H1 (cell line): ENCODE data around the gene LGI4. TPM values are rescaled to one million over a fixed set of nuclear protein-coding genes. Genes with fewer than 3 reads are reported as not detected.

Experiments used
- CTCF ChIA-PET: fragments of 300-600 bp; sonication (Branson Sonifier 250); formaldehyde crosslinking; loops from one replicate; lab custom pipeline; 2021; ENCODE audit not compliant: partially characterized antibody; lab: Charles Lee
- POLR2A ChIA-PET: fragments of 300-600 bp; sonication (Branson Sonifier 250); formaldehyde crosslinking; loops from one replicate; lab custom pipeline; 2021; ENCODE audit warnings: inconsistent platforms; ENCODE audit not compliant: partially characterized antibody; lab: Charles Lee
- DNase-seq, 2 experiments: peaks; one replicate each; pipeline versions ENCODE4 v3.0.0 to v3.0.0-alpha.2; 2010 to 2022; ENCODE audit warnings: low spot score in 2 of 2, low read depth in 1 of 2, mixed read lengths in 1 of 2
- FAIRE-seq: peaks from 2 replicates; lab custom pipeline; 2011; peaks lifted over from hg19 to GRCh38; lab: Jason Lieb, UNC
- H2AFZ ChIP-seq: 2 replicates; pipeline ENCODE4 v1.8.1; 2012; ENCODE audit warnings: low read length, inconsistent platforms
- H2AK5ac ChIP-seq: 2 replicates; pipeline ENCODE4 v1.6.1; 2013; ENCODE audit warnings: low read depth, low read length
- H2BK120ac ChIP-seq: replicated peaks from 2 replicates; pipeline ENCODE3; 2013; ENCODE audit warnings: low read depth, low read length, inconsistent platforms
- H2BK12ac ChIP-seq: 2 replicates; pipeline ENCODE4 v1.6.1; 2013; ENCODE audit warnings: low read depth, low read length
- H2BK15ac ChIP-seq: 2 replicates; pipeline ENCODE4 v1.6.1; 2013; ENCODE audit warnings: low read length
- H2BK20ac ChIP-seq: 2 replicates; pipeline ENCODE4 v1.6.1; 2013; ENCODE audit warnings: low read length
- H2BK5ac ChIP-seq: 2 replicates; pipeline ENCODE4 v1.6.1; 2013; ENCODE audit warnings: low read depth, low read length
- H3K14ac ChIP-seq: 2 replicates; pipeline ENCODE4 v1.6.1; 2013; ENCODE audit warnings: inconsistent platforms; ENCODE audit not compliant: insufficient read length
- H3K18ac ChIP-seq: 2 replicates; pipeline ENCODE4 v1.6.1; 2013; ENCODE audit warnings: low read length; ENCODE audit errors: extremely low read depth
- H3K23ac ChIP-seq: 2 replicates; pipeline ENCODE4 v1.6.1; 2013; ENCODE audit warnings: inconsistent platforms; ENCODE audit not compliant: insufficient read length
- H3K23me2 ChIP-seq: 2 replicates; pipeline ENCODE4 v1.6.1; 2013; ENCODE audit warnings: low read depth, low read length
- H3K27ac ChIP-seq: 2 replicates; pipeline ENCODE4 v1.6.1; 2011; ENCODE audit warnings: low read depth, low read length, inconsistent platforms
- H3K27me3 ChIP-seq, 4 experiments: replicated peaks in 1 of 4; 1 replicate in 1 of 4; 2 replicates in 3 of 4; pipeline versions ENCODE4 v1.6.1 to v1.8.1; 2011 to 2013; ENCODE audit warnings: low read length in 3 of 4, mild to moderate bottlenecking in 3 of 4, inconsistent platforms in 2 of 4, mixed read lengths in 2 of 4, moderate library complexity in 1 of 4; ENCODE audit not compliant: control insufficient read depth in 3 of 4, insufficient read depth in 3 of 4; ENCODE audit errors: extremely low read depth in 1 of 4
- H3K36me3 ChIP-seq, 4 experiments: 2 replicates each; pipeline versions ENCODE4 v1.6.1 to v1.8.1; 2011 to 2013; ENCODE audit warnings: mild to moderate bottlenecking in 4 of 4, low read length in 3 of 4, moderate library complexity in 2 of 4, control low read depth in 1 of 4, inconsistent platforms in 1 of 4; ENCODE audit not compliant: insufficient read depth in 4 of 4, control insufficient read depth in 2 of 4
- H3K4ac ChIP-seq: replicated peaks from 2 replicates; pipeline ENCODE3; 2013; ENCODE audit warnings: low read length, low read depth, mixed read lengths, inconsistent platforms; ENCODE audit not compliant: insufficient read length
- H3K4me1 ChIP-seq, 4 experiments: replicated peaks in 1 of 4; 1 replicate in 1 of 4; 2 replicates in 3 of 4; pipeline versions ENCODE4 v1.6.1 to v1.8.1; 2011 to 2013; ENCODE audit warnings: low read length in 3 of 4, inconsistent platforms in 2 of 4, mixed read lengths in 1 of 4; ENCODE audit not compliant: insufficient read depth in 4 of 4, control insufficient read depth in 3 of 4
- H3K4me2 ChIP-seq, 2 experiments: 2 replicates each; pipeline versions ENCODE4 v1.6.1 to v1.8.1; 2011 to 2013; ENCODE audit warnings: low read depth in 2 of 2, low read length in 2 of 2, control low read depth in 1 of 2, inconsistent platforms in 1 of 2, mild to moderate bottlenecking in 1 of 2; ENCODE audit not compliant: insufficient read depth in 1 of 2
- H3K4me3 ChIP-seq, 4 experiments: fragments of 200-600, 300-600 bp in 1 of 4; sonication (generic), shearing (Covaris generic), sonication (Bioruptor Twin) in 1 of 4; 2 replicates each; pipeline versions ENCODE4 v1.5.1 to v1.8.1; 2011 to 2016; ENCODE audit warnings: low read length in 4 of 4, low read depth in 3 of 4, control low read depth in 2 of 4, inconsistent platforms in 2 of 4, mild to moderate bottlenecking in 2 of 4, mixed read lengths in 1 of 4, moderate library complexity in 1 of 4; ENCODE audit not compliant: insufficient read depth in 2 of 4; ENCODE audit errors: extremely low read depth in 1 of 4
- H3K56ac ChIP-seq: replicated peaks from 2 replicates; pipeline ENCODE3; 2013; ENCODE audit warnings: low read depth, mild to moderate bottlenecking, mixed read lengths, low read length, inconsistent platforms; ENCODE audit not compliant: insufficient read length
- H3K79me1 ChIP-seq: 2 replicates; pipeline ENCODE4 v1.6.1; 2013; ENCODE audit warnings: low read depth, low read length, control low read depth
- H3K79me2 ChIP-seq, 2 experiments: 2 replicates each; pipeline versions ENCODE4 v1.6.1 to v1.8.1; 2012 to 2013; ENCODE audit warnings: low read length in 2 of 2, mild to moderate bottlenecking in 2 of 2, inconsistent platforms in 1 of 2; ENCODE audit not compliant: insufficient read depth in 2 of 2, control insufficient read depth in 1 of 2
- H3K9ac ChIP-seq, 4 experiments: replicated peaks in 1 of 4; 1 replicate in 1 of 4; 2 replicates in 3 of 4; pipeline versions ENCODE4 v1.6.1 to v1.8.1; 2011 to 2013; ENCODE audit warnings: low read depth in 3 of 4, low read length in 3 of 4, control low read depth in 2 of 4, mild to moderate bottlenecking in 2 of 4, moderate library complexity in 2 of 4, inconsistent platforms in 1 of 4; ENCODE audit errors: extremely low read depth in 1 of 4
- H3K9me3 ChIP-seq, 2 experiments: 2 replicates each; pipeline versions ENCODE4 v1.6.1 to v1.8.1; 2012 to 2013; ENCODE audit warnings: mild to moderate bottlenecking in 2 of 2, moderate library complexity in 2 of 2, control low read depth in 1 of 2, inconsistent platforms in 1 of 2, low read depth in 1 of 2, low read length in 1 of 2, mixed read lengths in 1 of 2; ENCODE audit not compliant: insufficient read depth in 2 of 2
- H4K20me1 ChIP-seq, 2 experiments: replicated peaks in 1 of 2; 2 replicates each; pipeline versions ENCODE3 to v1.8.1; 2011 to 2013; ENCODE audit warnings: inconsistent platforms in 2 of 2, low read length in 2 of 2, mild to moderate bottlenecking in 1 of 2; ENCODE audit not compliant: insufficient read depth in 2 of 2, control insufficient read depth in 1 of 2
- H4K5ac ChIP-seq: 2 replicates; pipeline ENCODE4 v1.6.1; 2013; ENCODE audit warnings: low read length, low read depth, mixed read lengths, inconsistent platforms; ENCODE audit not compliant: insufficient read length
- H4K8ac ChIP-seq: 2 replicates; pipeline ENCODE4 v1.8.0; 2013; ENCODE audit warnings: mild to moderate bottlenecking, moderate library complexity, low read length, inconsistent platforms; ENCODE audit not compliant: insufficient read depth; ENCODE audit errors: extremely low read depth
- H4K91ac ChIP-seq: replicated peaks from 2 replicates; pipeline ENCODE3; 2013; ENCODE audit warnings: low read length, mixed read lengths, inconsistent platforms; ENCODE audit not compliant: insufficient read length
- CBX8 ChIP-seq: fragments of 300-800, 300-1000 bp; sonication (generic); IDR thresholded peaks from 2 replicates; pipeline ENCODE4 v1.7.1; 2016; ENCODE audit warnings: low read depth, low read length, borderline replicate concordance
- GABPA ChIP-seq: IDR thresholded peaks from 2 replicates; pipeline ENCODE4 v1.6.1; 2011; ENCODE audit warnings: mild to moderate bottlenecking, low read length, moderate library complexity, borderline replicate concordance; ENCODE audit not compliant: insufficient read depth
- MAFK ChIP-seq: IDR thresholded peaks from 2 replicates; pipeline ENCODE4 v1.6.1; 2012; ENCODE audit warnings: low read depth, mild to moderate bottlenecking, improper control_type of control experiment, low read length
- RFX5 ChIP-seq: IDR thresholded peaks from 2 replicates; pipeline ENCODE4 v1.6.1; 2011; ENCODE audit warnings: low read depth, low read length, improper control_type of control experiment, borderline replicate concordance
- TAF1 ChIP-seq: IDR thresholded peaks from 2 replicates; pipeline ENCODE4 v1.6.1; 2011; ENCODE audit warnings: mild to moderate bottlenecking, low read depth, low read length
- WGBS, 2 experiments: shearing (Covaris generic) in 1 of 2; methylation state at CpG; one replicate each; pipeline versions ENCODE4 v1.1.6 to v1.1.7; 2013 to 2015; ENCODE audit warnings: low lambda C conversion rate in 2 of 2, mixed read lengths in 2 of 2, inconsistent platforms in 1 of 2, low coverage in 1 of 2, missing lambda C conversion rate in 1 of 2; ENCODE audit not compliant: insufficient replicate concordance in 2 of 2, insufficient coverage in 1 of 2, insufficient read length in 1 of 2; ENCODE audit errors: extremely low coverage in 1 of 2, missing lambda C conversion rate in 1 of 2; 5-methylcytosine and 5-hydroxymethylcytosine counted together
- polyA plus RNA-seq, 7 experiments: library from polyadenylated mRNA; depleted of rRNA in 3 of 7; stranded (reverse) in 5 of 7; unstranded in 2 of 7; fragments of >200 nt in 5 of 7; fragments of 200-250 nt in 2 of 7; gene quantifications; 1 replicate in 5 of 7; 2 replicates in 1 of 7; 4 replicates in 1 of 7; pipeline versions ENCODE4 v1.2.1 to v1.2.3, GENCODE V29; 2011 to 2013; ENCODE audit warnings: missing spikeins in 2 of 7, mixed read lengths in 2 of 7
- total RNA-seq: library from RNA; stranded (reverse); fragmentation: NEBNext Ultra II Directional; extraction: Animal tissue kit (Norgen Biotek cat#: 25700); gene quantifications from 2 replicates; pipeline ENCODE4 v1.2.1, GENCODE V29; 2021

Gene LGI4
- total and polyA plus RNA-seq, 2 of the 8 experiments (the other 6 are each of a cell fraction or from before 2014, with no cell fraction given): 2.0 to 8.2 TPM

DNA sequence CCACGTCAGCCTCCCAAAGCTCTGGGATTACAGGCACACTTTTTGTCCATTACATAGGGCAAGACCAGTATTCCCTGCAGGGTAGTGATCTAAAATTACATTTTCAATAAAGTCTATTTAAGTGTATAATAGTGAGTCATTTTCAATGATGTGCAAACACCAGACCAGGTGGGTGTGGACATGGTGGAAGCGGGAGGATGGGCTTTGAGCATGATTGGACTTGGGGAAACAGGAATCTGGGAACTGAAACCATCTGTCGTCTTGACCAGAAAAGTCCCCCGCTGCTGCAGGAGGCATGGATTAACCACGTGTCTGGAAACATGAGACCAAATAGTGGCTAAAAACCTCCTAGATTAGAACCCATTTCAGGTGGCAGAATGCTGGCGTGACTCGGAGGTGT is 14.4 kb downstream of the LGI4 start:
- Histone ChIP-seq H3K18ac (no peak overlapping the region), H3K79me1 (no peaks in the 10 kb centered on the region), H4K8ac (no peak overlapping the region), H4K20me1 (no peaks in the 10 kb centered on the region), H2BK15ac (no peak overlapping the region), H3K4me2 (no peak overlapping the region), H2BK12ac (no peak overlapping the region), H3K36me3 (no peaks in the 10 kb centered on the region), H3K23me2 (no peaks in the 10 kb centered on the region), H3K9ac (no peak overlapping the region), H2BK20ac (no peak overlapping the region), H3K9me3 (no peaks in the 10 kb centered on the region), H3K27ac (no peak overlapping the region), H3K27me3 (peaks cover 0 to 2% (median 0%) of the 10 kb centered on the region in 4 experiments; a peak in 2 of 7 replicates), H2AFZ (no peak overlapping the region), H3K56ac (no peak overlapping the region), H3K4me3 (no peak overlapping the region), H3K4me1 (peaks cover 3 to 19% (median 12%) of the 10 kb centered on the region in 4 experiments; a peak in 6 of 7 replicates), H2AK5ac (no peak overlapping the region), H2BK120ac (no peak overlapping the region), H4K5ac (no peak overlapping the region), H3K4ac (no peak overlapping the region), H2BK5ac (no peak overlapping the region), H3K79me2 (no peaks in the 10 kb centered on the region), H3K14ac (no peak overlapping the region), H3K23ac (no peak overlapping the region), H4K91ac (no peak overlapping the region)
- CTCF ChIA-PET: interaction anchor here (6.9 kb wide), 1 partner anchor 18 kb away, joined by 154 read pairs; the partner anchor contains the start of genes FXYD1, FXYD7 and LGI4
- WGBS, 2 experiments: 90% methylated on average over 7 of the region's 7 CpGs; no CpG with 5 or more reads in 1 of the 2 experiments
- DNase-seq: no peak
- no peak for FAIRE-seq
- POLR2A ChIA-PET: interaction anchor here (1.7 to 2.6 kb wide), 2 partner anchors 15 to 53 kb away, joined by 7 to 9 read pairs; partner anchors contain the start of gene LGI4
- TF ChIP-seq RFX5: no peak
- TF ChIP-seq TAF1: no peak
- no peak for TF ChIP-seq GABPA
- no peak for TF ChIP-seq MAFK
- TF ChIP-seq CBX8: no peak
